ENCODE data around the gene POU6F2.

GRCh38 chr7:39280337-39280736 lies 302.6 kb downstream of the POU6F2 start:
- TF ChIP-seq EZH2 (IDR thresholded peaks at IDR 0.05; ENCODE audit: borderline replicate concordance, insufficient read depth, low read depth, low read length, poor library complexity, severe bottlenecking) (no peak), CTCF (IDR thresholded peaks at IDR 0.05) (no peak)
